ENCODE data around the gene DTNB. TPM values are rescaled to one million over a fixed set of nuclear protein-coding genes. Genes with fewer than 3 reads are reported as not detected.

Gene DTNB
- total and polyA plus RNA-seq, 2 of the 4 experiments (the other 2 are of a cell fraction) = 3.8 to 5.3 TPM

- no TSS peak for BruUV-seq (replicated peaks)
- ChIA-PET CTCF (no interaction called here), POLR2A (ENCODE audit: unreplicated experiment) (no interaction called here)
- Histone ChIP-seq H3K9ac (ENCODE audit: low read depth, low read length) (no peak overlapping the region), H4K5ac (ENCODE audit: low read depth, low read length) (no peak overlapping the region), H3K4me2 (ENCODE audit: low read depth, low read length) (no peak overlapping the region), H4K8ac (ENCODE audit: low read depth in 2 of 2, low read length in 2 of 2) (no peak overlapping the region), H3K14ac (replicated peaks; ENCODE audit: low read depth, low read length) (no peak overlapping the region), H3K27ac (ENCODE audit: insufficient read depth, low read length) (no peak overlapping the region), H3K4me3 (ENCODE audit: insufficient read depth, low read depth, low read length) (no peak overlapping the region), H3K56ac (ENCODE audit: extremely low read depth, insufficient read depth, low read length) (no peak overlapping the region), H3K23ac (ENCODE audit: low read depth, low read length) (no peak overlapping the region), H2BK15ac (ENCODE audit: low read depth, low read length) (no peak overlapping the region), H4K91ac (ENCODE audit: insufficient read depth, low read depth, low read length) (no peak overlapping the region), H3K9me3 (ENCODE audit: control insufficient read depth, insufficient read depth, low read length) (peaks cover 8% of the 10 kb centered on the region), H2BK5ac (ENCODE audit: low read depth, low read length, poor library complexity, severe bottlenecking) (no peak overlapping the region), H3K27me3 (ENCODE audit: control insufficient read depth, insufficient read depth, low read length) (no peaks in the 10 kb centered on the region), H3K36me3 (ENCODE audit: control insufficient read depth, insufficient read depth, low read length) (peaks cover 13% of the 10 kb centered on the region), H4K20me1 (ENCODE audit: insufficient read depth, low read length) (peaks cover 51% of the 10 kb centered on the region), H3K9me1 (ENCODE audit: insufficient read depth, low read length) (0 out of 2 replicates have a peak, but pooled peaks cover 4% of the 10 kb centered on the region), H2AK5ac (ENCODE audit: low read depth, low read length) (no peak overlapping the region), H2BK20ac (ENCODE audit: low read depth, low read length) (no peak overlapping the region), H3K18ac (ENCODE audit: low read depth, low read length) (no peak overlapping the region), H2BK120ac (ENCODE audit: low read depth, low read length) (no peak overlapping the region), H2AK9ac (replicated peaks; ENCODE audit: low read depth, low read length, poor library complexity) (no peak overlapping the region), H3K79me1 (ENCODE audit: low read depth in 1 of 2, low read length in 2 of 2) (peaks cover 10 to 46% of the 10 kb centered on the region in 2 experiments), H2AFZ (replicated peaks; ENCODE audit: low read length, poor library complexity) (no peak overlapping the region), H3K4me1 (ENCODE audit: control insufficient read depth, insufficient read depth, low read length) (peaks cover 2% of the 10 kb centered on the region; the same call in 1 of the 2 replicates), H3K4ac (ENCODE audit: low read depth, low read length) (no peak overlapping the region)
- WGBS, 2 experiments (ENCODE audit: extremely low coverage in 2 of 2, insufficient read length in 1 of 2) = 93% methylated on average over 2 of the region's 10 CpGs; no CpG with 5 or more reads in 1 of the 2 experiments
- intact Hi-C loops (cut with micrococcal nuclease) (no loop called here), dilution Hi-C loops (cut with HindIII; ENCODE audit: low sequenced_read_pairs, unreplicated experiment) (no loop called here), in situ Hi-C loops (cut with MboI; ENCODE audit: low sequenced_read_pairs) (no loop called here)
- ATAC-seq (ENCODE audit: low read depth) (no peak), DNase-seq (no peak)
- TF ChIP-seq CTCF (conservative IDR thresholded peaks at IDR 0.05; ENCODE audit: low read depth, low read length) (no peak), NFE2L2 (IDR thresholded peaks at IDR 0.05; ENCODE audit: low read depth, low read length) (no peak), RAD21 (IDR thresholded peaks at IDR 0.05; ENCODE audit: low read length) (no peak), USF2 (IDR thresholded peaks at IDR 0.05; ENCODE audit: low read depth, low read length) (no peak), ELK1 (IDR thresholded peaks at IDR 0.05; ENCODE audit: borderline replicate concordance, low read depth, low read length) (no peak), POLR2A (IDR thresholded peaks at IDR 0.05; ENCODE audit: low read depth, low read length) (no peak), MAZ (IDR thresholded peaks at IDR 0.05; ENCODE audit: borderline replicate concordance, low read depth, low read length) (no peak), MXI1 (IDR thresholded peaks at IDR 0.05; ENCODE audit: borderline replicate concordance, low read depth, low read length) (no peak), MAFK (IDR thresholded peaks at IDR 0.05; ENCODE audit: low read depth, low read length) (no peak), BHLHE40 (IDR thresholded peaks at IDR 0.05; ENCODE audit: low read depth, low read length) (no peak)
Observed at GRCh38 chr2:25330273-25330672, 343.1 kb downstream of the DTNB start.
